Ishikawa (cell line): ENCODE results near the gene NTSR1.

Experiments
- CEBPB ChIP-seq: IDR thresholded peaks from 2 replicates; pipeline ENCODE4 v1.6.1; 2012
- EGR1 ChIP-seq: IDR thresholded peaks from 2 replicates; pipeline ENCODE4 v1.6.1; 2012
- EP300 ChIP-seq: IDR thresholded peaks from 2 replicates; pipeline ENCODE4 v1.6.1; 2012; ENCODE audit warnings: borderline replicate concordance
- MAX ChIP-seq: IDR thresholded peaks from 2 replicates; pipeline ENCODE4 v1.6.1; 2012
- RAD21 ChIP-seq: IDR thresholded peaks from 2 replicates; pipeline ENCODE4 v1.6.1; 2012; ENCODE audit warnings: low read depth
- REST ChIP-seq: IDR thresholded peaks from 2 replicates; pipeline ENCODE4 v1.6.1; 2012; ENCODE audit warnings: low read depth, mild to moderate bottlenecking
- TAF1 ChIP-seq: IDR thresholded peaks from 2 replicates; pipeline ENCODE4 v1.6.1; 2012; ENCODE audit warnings: low read depth, mild to moderate bottlenecking
- USF1 ChIP-seq: IDR thresholded peaks from 2 replicates; pipeline ENCODE4 v1.6.1; 2012
- YY1 ChIP-seq: IDR thresholded peaks from 2 replicates; pipeline ENCODE4 v1.6.1; 2012; ENCODE audit warnings: low read depth
- ZBTB7A ChIP-seq: IDR thresholded peaks from 2 replicates; pipeline ENCODE4 v1.6.1; 2012; ENCODE audit warnings: low read depth

GRCh38 chr20:62691487-62691886 lies 17.1 kb upstream of the NTSR1 start:
- TF ChIP-seq REST (no peak), RAD21 (no peak), MAX (no peak), YY1 (no peak), CEBPB (no peak), TAF1 (no peak), USF1 (no peak), ZBTB7A (no peak), EP300 (no peak), EGR1 (no peak)
